ENCODE results near the gene CD8B. TPM values are rescaled to one million over a fixed set of nuclear protein-coding genes. Genes with fewer than 3 reads are reported as not detected.

Gene CD8B
- total and polyA plus RNA-seq, 2 of the 13 experiments (the other 11 are each of a cell fraction or from before 2014, with no cell fraction given): 0.04 TPM; not detected in 1

DNA sequence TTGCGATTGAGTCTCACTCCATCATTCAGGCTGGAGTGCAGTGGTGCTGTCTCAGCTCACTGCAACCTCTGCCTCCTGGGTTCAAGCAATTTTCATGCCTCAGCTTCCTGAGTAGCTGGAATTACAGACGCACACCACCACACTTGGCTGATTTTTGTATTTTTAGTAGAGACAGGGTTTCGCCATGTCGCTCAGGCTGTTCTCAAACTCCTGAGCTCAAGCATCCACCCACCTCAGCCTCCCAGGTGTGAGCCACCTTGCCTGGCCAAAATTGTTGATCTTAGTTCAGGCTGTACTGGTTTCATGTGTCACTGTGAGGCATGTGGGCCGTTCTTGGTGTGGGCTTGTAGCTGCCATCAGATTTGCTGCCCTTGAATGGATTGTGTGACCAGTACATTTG is 89.1 kb downstream of the CD8B start:
- Histone ChIP-seq H4K20me1 (ENCODE audit: insufficient read depth, low read length) (no peaks in the 10 kb centered on the region), H3K4me2 (ENCODE audit: low read depth, low read length) (no peak overlapping the region), H3K4me3 (replicated peaks in 1 of 3; ENCODE audit: insufficient read depth in 1 of 3, low read depth in 2 of 3, low read length in 3 of 3) (no peak overlapping the region), H3K9me3 (ENCODE audit: low read length) (no peaks in the 10 kb centered on the region), H3K79me2 (ENCODE audit: insufficient read depth, low read length) (no peaks in the 10 kb centered on the region), H3K27ac (ENCODE audit: extremely low read length, insufficient read depth, low read length) (no peak overlapping the region), H2AFZ (ENCODE audit: low read length) (no peak overlapping the region), H3K36me3 (replicated peaks in 1 of 2; ENCODE audit: control insufficient read depth in 1 of 2, insufficient read depth in 2 of 2, low read length in 2 of 2) (peaks cover 30 to 80% of the 10 kb centered on the region in 2 experiments), H3K9ac (ENCODE audit: insufficient read depth, low read depth, low read length) (no peak overlapping the region), H3K4me1 (ENCODE audit: insufficient read depth, low read length) (peaks cover 11% of the 10 kb centered on the region), H3K27me3 (ENCODE audit: control insufficient read depth in 1 of 2, insufficient read depth in 2 of 2, low read length in 2 of 2) (no peaks in the 10 kb centered on the region)
- ChIA-PET CTCF (ENCODE audit: low intra/inter-chr PET ratio, low total read pairs) (no interaction called here), POLR2A (no interaction called here)
- in situ Hi-C loops (cut with HindIII; ENCODE audit: extremely low pct_ligation_motif_present, low pct_unique_long_range_greater_than_20kb) (no loop called here), intact Hi-C loops (cut with micrococcal nuclease; ENCODE audit: unreplicated experiment) (no loop called here)
- WGBS (ENCODE audit: low lambda C conversion rate): 94% methylated on average over 5 of the region's 5 CpGs
- no peak for DNase-seq (ENCODE audit: low spot score)
- no peak for FAIRE-seq
- no peak for ATAC-seq
- no peak for TF ChIP-seq ZNF772 (CRISPR knock-in tag; IDR thresholded peaks at IDR 0.05)
- TF ChIP-seq NFE2L2 (IDR thresholded peaks at IDR 0.05; ENCODE audit: low read length): no peak
- no peak for TF ChIP-seq MED8 (CRISPR knock-in tag; IDR thresholded peaks at IDR 0.05; ENCODE audit: insufficient replicate concordance)
- TF ChIP-seq EED (CRISPR knock-in tag; IDR thresholded peaks at IDR 0.05): no peak
- TF ChIP-seq HHEX (CRISPR knock-in tag; IDR thresholded peaks at IDR 0.05): no peak
- TF ChIP-seq ZBTB1 (CRISPR knock-in tag; IDR thresholded peaks at IDR 0.05; ENCODE audit: borderline replicate concordance): no peak
- no peak for TF ChIP-seq ZFP37 (CRISPR knock-in tag; IDR thresholded peaks at IDR 0.05; ENCODE audit: borderline replicate concordance)
- TF ChIP-seq TCF12 (IDR thresholded peaks at IDR 0.05): no peak
- TF ChIP-seq TCF12 (CRISPR knock-in tag; IDR thresholded peaks at IDR 0.05): no peak
- BruUV-seq (replicated peaks): no TSS peak

DNA sequence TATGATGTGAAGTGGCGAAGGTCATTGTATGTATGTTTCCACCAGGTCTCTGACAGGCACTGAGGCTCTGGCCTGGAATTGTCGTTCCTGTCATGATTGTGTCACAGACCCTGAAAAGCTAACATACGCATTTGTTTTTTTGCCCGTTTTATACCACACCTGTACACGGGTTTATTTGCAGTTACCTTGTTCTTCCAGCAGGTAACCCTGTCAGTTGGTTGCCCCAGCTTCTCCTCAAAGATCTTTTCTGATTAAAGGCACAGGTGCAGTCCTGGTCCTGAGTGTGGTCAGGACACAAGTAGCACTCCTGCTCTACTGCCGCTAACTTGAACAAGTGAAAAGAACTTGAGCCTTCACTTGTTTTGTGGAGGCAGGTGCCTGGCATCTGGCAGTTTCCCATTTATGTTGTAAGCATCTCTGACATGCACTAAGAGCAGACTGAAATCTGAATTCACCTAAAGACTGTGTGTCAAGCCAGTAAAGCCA is 90.8 kb downstream of the CD8B start:
- peaks cover 36 to 88% of the 10 kb centered on the region in 2 experiments for H3K36me3 ChIP-seq (replicated peaks in 1 of 2; ENCODE audit: control insufficient read depth in 1 of 2, insufficient read depth in 2 of 2, low read length in 2 of 2)
- DNase-seq (ENCODE audit: low spot score) (no peak), FAIRE-seq (no peak), ATAC-seq (no peak)
- no peaks in the 10 kb centered on the region for H3K27me3 ChIP-seq (ENCODE audit: control insufficient read depth in 1 of 2, insufficient read depth in 2 of 2, low read length in 2 of 2)
- CTCF ChIA-PET (ENCODE audit: low intra/inter-chr PET ratio, low total read pairs): no interaction called here
- H3K27ac ChIP-seq (ENCODE audit: extremely low read length, insufficient read depth, low read length): no peak overlapping the region
- no peak overlapping the region for H3K9ac ChIP-seq (ENCODE audit: insufficient read depth, low read depth, low read length)
- H3K4me1 ChIP-seq (ENCODE audit: insufficient read depth, low read length): peaks cover 11% of the 10 kb centered on the region
- H3K9me3 ChIP-seq (ENCODE audit: low read length): no peaks in the 10 kb centered on the region
- no TSS peak for BruUV-seq (replicated peaks)
- in situ Hi-C loops (cut with HindIII; ENCODE audit: extremely low pct_ligation_motif_present, low pct_unique_long_range_greater_than_20kb): no loop called here
- no peak overlapping the region for H3K4me2 ChIP-seq (ENCODE audit: low read depth, low read length)
- H2AFZ ChIP-seq (ENCODE audit: low read length): no peak overlapping the region
- no peak overlapping the region for H3K4me3 ChIP-seq (replicated peaks in 1 of 3; ENCODE audit: insufficient read depth in 1 of 3, low read depth in 2 of 3, low read length in 3 of 3)
- intact Hi-C loops (cut with micrococcal nuclease; ENCODE audit: unreplicated experiment): no loop called here
- H3K79me2 ChIP-seq (ENCODE audit: insufficient read depth, low read length): no peaks in the 10 kb centered on the region
- no peaks in the 10 kb centered on the region for H4K20me1 ChIP-seq (ENCODE audit: insufficient read depth, low read length)
- WGBS (ENCODE audit: low lambda C conversion rate): 94% methylated on average over 6 of the region's 6 CpGs
- POLR2A ChIA-PET: no interaction called here
- TF ChIP-seq ZSCAN31 (CRISPR knock-in tag; IDR thresholded peaks at IDR 0.05; ENCODE audit: low read depth) (no peak), ZNF432 (CRISPR knock-in tag; IDR thresholded peaks at IDR 0.05; ENCODE audit: borderline replicate concordance) (no peak), ZNF282 (IDR thresholded peaks at IDR 0.05; ENCODE audit: partially characterized antibody) (no peak), ZNF678 (CRISPR knock-in tag; IDR thresholded peaks at IDR 0.05) (no peak), ATAD3A (CRISPR knock-in tag; IDR thresholded peaks at IDR 0.05) (no peak), GFI1 (CRISPR knock-in tag; IDR thresholded peaks at IDR 0.05; ENCODE audit: borderline replicate concordance) (no peak), YEATS4 (CRISPR knock-in tag; IDR thresholded peaks at IDR 0.05; ENCODE audit: borderline replicate concordance) (no peak), ZNF256 (CRISPR knock-in tag; conservative IDR thresholded peaks at IDR 0.05) (no peak), NFIB (CRISPR knock-in tag; IDR thresholded peaks at IDR 0.05; ENCODE audit: borderline replicate concordance) (no peak), FOXA1 (IDR thresholded peaks at IDR 0.05) (no peak), FOXA1 (CRISPR knock-in tag; IDR thresholded peaks at IDR 0.05) (no peak), RFXAP (CRISPR knock-in tag; IDR thresholded peaks at IDR 0.05; ENCODE audit: borderline replicate concordance) (no peak), ZNF232 (CRISPR knock-in tag; IDR thresholded peaks at IDR 0.05; ENCODE audit: borderline replicate concordance) (no peak), PTBP1 (IDR thresholded peaks at IDR 0.05; ENCODE audit: low read depth, low read length, poor library complexity, severe bottlenecking) (no peak)
- TF ChIP-seq, protein P1, sequence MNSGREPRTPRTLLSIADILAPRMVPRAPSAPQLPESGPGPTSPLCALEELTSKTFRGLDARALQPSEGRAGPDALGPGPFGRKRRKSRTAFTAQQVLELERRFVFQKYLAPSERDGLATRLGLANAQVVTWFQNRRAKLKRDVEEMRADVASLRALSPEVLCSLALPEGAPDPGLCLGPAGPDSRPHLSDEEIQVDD (CRISPR knock-in tag; IDR thresholded peaks at IDR 0.05; ENCODE audit: borderline replicate concordance): no peak
